HL-60 (cell line): ENCODE measurements around the gene R3HCC1L.

ENCODE experiments used
- DNase-seq, 2 experiments: peaks; one replicate each; pipeline ENCODE4 v3.0.0-alpha.2; 2010 to 2020; ENCODE audit warnings: low read depth in 1 of 2, low spot score in 1 of 2
- H3K27ac ChIP-seq: fragments of 250-450 bp; sonication (Bioruptor Pico); replicated peaks from 2 replicates; pipeline ENCODE4 v1.5.1; 2020; ENCODE audit warnings: mild to moderate bottlenecking, moderate library complexity
- H3K27me3 ChIP-seq: fragments of 250-450 bp; sonication (Bioruptor Pico); 2 replicates; pipeline ENCODE4 v1.5.1; 2021; ENCODE audit warnings: mild to moderate bottlenecking, moderate library complexity; ENCODE audit not compliant: insufficient read depth, poor library complexity, severe bottlenecking
- H3K4me3 ChIP-seq: replicated peaks from 2 replicates; pipeline ENCODE4 v1.5.1; 2011; ENCODE audit warnings: mild to moderate bottlenecking, control low read depth, low read length; ENCODE audit not compliant: insufficient read depth
- CTCF ChIP-seq: IDR thresholded peaks from one replicate; pipeline ENCODE4 v1.5.1; 2011; ENCODE audit warnings: low read length, control low read depth, inconsistent platforms; ENCODE audit not compliant: insufficient read depth
- GABPA ChIP-seq: IDR thresholded peaks from 2 replicates; pipeline ENCODE4 v1.6.1; 2012; ENCODE audit warnings: low read depth
- POLR2AphosphoS5 ChIP-seq: IDR thresholded peaks from 2 replicates; pipeline ENCODE4 v1.6.1; 2012; ENCODE audit warnings: low read depth
- REST ChIP-seq: IDR thresholded peaks from 2 replicates; pipeline ENCODE4 v1.6.1; 2012; ENCODE audit warnings: low read depth; ENCODE audit not compliant: insufficient replicate concordance
- SPI1 ChIP-seq: IDR thresholded peaks from 2 replicates; pipeline ENCODE4 v1.6.1; 2012; ENCODE audit warnings: low read depth, mild to moderate bottlenecking, borderline replicate concordance

Gene R3HCC1L

GRCh38 chr10:98274562-98274961 lies 140.1 kb downstream of the R3HCC1L start:
- Histone ChIP-seq H3K4me3 (no peak overlapping the region), H3K27ac (no peak overlapping the region), H3K27me3 (peaks cover 13% of the 10 kb centered on the region)
- no peak for TF ChIP-seq GABPA
- TF ChIP-seq POLR2AphosphoS5 = no peak
- TF ChIP-seq SPI1 = no peak
- TF ChIP-seq CTCF = no peak
- TF ChIP-seq REST = no peak
- no peak for DNase-seq

GRCh38 chr10:98276311-98276710 lies 141.9 kb downstream of the R3HCC1L start:
- Histone ChIP-seq H3K27me3 (peaks cover 10% of the 10 kb centered on the region), H3K27ac (no peak overlapping the region), H3K4me3 (no peak overlapping the region)
- no peak for DNase-seq
- TF ChIP-seq POLR2AphosphoS5 (no peak), GABPA (no peak), REST (no peak), SPI1 (no peak), CTCF (no peak)

GRCh38 chr10:98285416-98285815 lies 151.0 kb downstream of the R3HCC1L start:
- no peak for TF ChIP-seq REST
- no peak for TF ChIP-seq CTCF
- no peak for TF ChIP-seq POLR2AphosphoS5
- TF ChIP-seq GABPA = no peak
- no peak for TF ChIP-seq SPI1
- DNase-seq = no peak
- H3K27ac ChIP-seq = no peak overlapping the region

More at GRCh38 chr10:98285416-98285815, 151.0 kb downstream of the R3HCC1L start:
- H3K27me3 ChIP-seq = peaks cover 7% of the 10 kb centered on the region
- no peak overlapping the region for H3K4me3 ChIP-seq
